Right lobe of liver (tissue), 4 donors: ENCODE data around the gene ELOVL4.

Source experiments
- POLR2A ChIP-seq: fragments of 450-650 bp; IDR thresholded peaks from one replicate; pipeline ENCODE4 v1.6.1; 2017; ENCODE audit warnings: antibody characterized with exemption, mild to moderate bottlenecking
- TF ChIP-seq, protein P1 (sequence below), 4 donors: fragments of 200-600 bp in 3 of 4; fragments of 450-650 bp in 1 of 4; IDR thresholded peaks; one replicate each; pipeline versions ENCODE4 v1.5.1 to v1.8.0; 2016 to 2022; ENCODE audit warnings: antibody characterized with exemption in 4 of 4, mild to moderate bottlenecking in 2 of 4
- donor health status: DM: no; HTN: no; CAD: no.
- donor health status: DM: no; HTN: no; CAD: no.
- donor health status: DM: no; HTN: yes; CAD: no.

DNA sequence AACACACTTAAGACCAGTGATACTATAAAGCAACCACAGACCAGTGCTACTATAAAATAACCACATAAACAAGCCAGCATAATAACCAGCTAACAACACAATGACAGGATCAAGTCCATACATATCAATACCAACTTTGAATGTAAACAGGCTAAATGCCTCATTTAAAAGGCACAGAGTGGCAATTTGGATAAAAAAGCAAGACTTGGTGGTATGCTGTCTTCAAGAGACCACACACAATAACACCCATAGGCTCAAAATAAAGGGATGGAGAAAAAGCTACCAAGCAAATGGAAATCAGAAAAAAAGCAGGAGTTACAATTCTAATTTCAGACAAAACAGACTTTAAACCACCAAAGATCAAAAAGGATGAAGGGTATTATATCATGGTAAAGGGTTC, 19.8 kb upstream of the ELOVL4 start:
- TF ChIP-seq, protein P1, sequence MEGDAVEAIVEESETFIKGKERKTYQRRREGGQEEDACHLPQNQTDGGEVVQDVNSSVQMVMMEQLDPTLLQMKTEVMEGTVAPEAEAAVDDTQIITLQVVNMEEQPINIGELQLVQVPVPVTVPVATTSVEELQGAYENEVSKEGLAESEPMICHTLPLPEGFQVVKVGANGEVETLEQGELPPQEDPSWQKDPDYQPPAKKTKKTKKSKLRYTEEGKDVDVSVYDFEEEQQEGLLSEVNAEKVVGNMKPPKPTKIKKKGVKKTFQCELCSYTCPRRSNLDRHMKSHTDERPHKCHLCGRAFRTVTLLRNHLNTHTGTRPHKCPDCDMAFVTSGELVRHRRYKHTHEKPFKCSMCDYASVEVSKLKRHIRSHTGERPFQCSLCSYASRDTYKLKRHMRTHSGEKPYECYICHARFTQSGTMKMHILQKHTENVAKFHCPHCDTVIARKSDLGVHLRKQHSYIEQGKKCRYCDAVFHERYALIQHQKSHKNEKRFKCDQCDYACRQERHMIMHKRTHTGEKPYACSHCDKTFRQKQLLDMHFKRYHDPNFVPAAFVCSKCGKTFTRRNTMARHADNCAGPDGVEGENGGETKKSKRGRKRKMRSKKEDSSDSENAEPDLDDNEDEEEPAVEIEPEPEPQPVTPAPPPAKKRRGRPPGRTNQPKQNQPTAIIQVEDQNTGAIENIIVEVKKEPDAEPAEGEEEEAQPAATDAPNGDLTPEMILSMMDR (IDR thresholded peaks at IDR 0.05) = no peak
- no peak for TF ChIP-seq POLR2A
